Endothelial cell (in vitro differentiated cells): ENCODE data around the gene SLC38A8. TPM values are rescaled to one million over a fixed set of nuclear protein-coding genes. Genes with fewer than 3 reads are reported as not detected.

ENCODE experiments used
- DNase-seq: peaks from one replicate; pipeline ENCODE4 v3.0.0; 2021; ENCODE audit warnings: low spot score
- H3K27ac Mint-ChIP-seq: one replicate; pipeline ENCODE4 v1.8.0; 2021; ENCODE audit warnings: mixed read lengths, inconsistent platforms; ENCODE audit not compliant: unreplicated experiment
- H3K27me3 Mint-ChIP-seq: one replicate; pipeline ENCODE4 v1.8.0; 2021; ENCODE audit warnings: mild to moderate bottlenecking, moderate library complexity, mixed read lengths, inconsistent platforms; ENCODE audit not compliant: unreplicated experiment
- H3K36me3 Mint-ChIP-seq: one replicate; pipeline ENCODE4 v1.8.0; 2021; ENCODE audit warnings: mild to moderate bottlenecking, low read depth, mixed read lengths, inconsistent platforms; ENCODE audit not compliant: unreplicated experiment
- H3K4me1 Mint-ChIP-seq: one replicate; pipeline ENCODE4 v1.8.0; 2021; ENCODE audit warnings: mild to moderate bottlenecking, mixed read lengths, inconsistent platforms; ENCODE audit not compliant: unreplicated experiment
- H3K4me3 Mint-ChIP-seq: one replicate; pipeline ENCODE4 v1.8.0; 2021; ENCODE audit warnings: mild to moderate bottlenecking, mixed read lengths, inconsistent platforms; ENCODE audit not compliant: unreplicated experiment
- H3K9me3 Mint-ChIP-seq: one replicate; pipeline ENCODE4 v1.8.0; 2021; ENCODE audit warnings: mixed read lengths, inconsistent platforms; ENCODE audit not compliant: unreplicated experiment
- CTCF ChIP-seq: fragments of 200-600 bp; sonication (generic); IDR thresholded peaks from one replicate; pipeline ENCODE4 v1.5.0; 2021; ENCODE audit warnings: antibody characterized with exemption; ENCODE audit not compliant: unreplicated experiment
- total RNA-seq: library from RNA; stranded (reverse); fragmentation: NEBNext Ultra II Directional; extraction: Animal tissue kit (Norgen Biotek cat#: 25700); gene quantifications from one replicate; pipeline ENCODE4 v1.2.1, GENCODE V29; 2021; ENCODE audit not compliant: unreplicated experiment

Gene SLC38A8
- total RNA-seq, 1 donor from 2014 or later: not detected

GRCh38 chr16:83971165-83972130 is 71.1 kb downstream of the SLC38A8 start:
- DNase-seq: no peak
- Mint-ChIP-seq H3K4me3 (no peak overlapping the region), H3K27me3 (peaks cover 20% of the 10 kb centered on the region), H3K27ac (no peak overlapping the region), H3K36me3 (peaks cover under 1% of the 10 kb centered on the region), H3K4me1 (peaks cover 3% of the 10 kb centered on the region), H3K9me3 (no peaks in the 10 kb centered on the region)
- no peak for TF ChIP-seq CTCF

- Mint-ChIP-seq H3K36me3 (no peaks in the 10 kb centered on the region), H3K4me3 (no peak overlapping the region), H3K9me3 (no peaks in the 10 kb centered on the region), H3K27ac (no peak overlapping the region), H3K27me3 (peaks cover 22% of the 10 kb centered on the region), H3K4me1 (peaks cover 3% of the 10 kb centered on the region)
- no peak for DNase-seq
- no peak for TF ChIP-seq CTCF
Measured at GRCh38 chr16:83970430-83970815, 72.2 kb downstream of the SLC38A8 start.

DNA sequence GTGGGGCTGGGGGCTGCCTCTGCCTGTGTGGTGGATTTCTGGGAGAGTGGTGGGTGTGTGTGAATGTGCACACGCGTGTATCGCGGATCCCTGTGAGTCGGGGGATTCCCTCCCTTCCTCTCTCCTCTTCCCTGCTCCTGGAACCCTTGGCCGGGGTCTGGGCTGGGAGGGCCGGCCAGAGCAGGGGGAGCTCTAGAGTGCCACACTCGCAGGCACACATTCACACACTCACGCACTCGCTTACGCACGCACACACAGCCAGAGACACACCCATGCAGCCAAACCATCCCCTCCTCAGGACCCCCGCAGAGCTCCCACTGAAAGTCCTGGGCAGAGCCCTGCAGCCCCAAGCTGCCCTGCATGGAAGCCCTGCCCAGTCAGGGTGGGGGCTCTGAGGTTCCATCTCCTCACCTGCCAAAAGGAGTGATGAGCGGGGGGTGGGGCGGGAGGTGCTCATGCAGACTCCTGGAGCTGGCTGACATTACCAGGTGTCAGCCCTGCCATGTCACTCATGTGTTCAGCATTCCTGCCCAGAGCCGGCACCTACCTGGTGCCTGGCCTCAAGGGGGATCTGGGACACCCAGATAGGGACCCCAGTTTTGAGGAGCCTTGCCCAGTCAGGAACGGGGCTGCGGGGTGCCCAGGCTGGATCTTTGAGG is 72.7 kb downstream of the SLC38A8 start:
- Mint-ChIP-seq H3K36me3 (no peaks in the 10 kb centered on the region), H3K27me3 (peaks cover 22% of the 10 kb centered on the region), H3K27ac (no peak overlapping the region), H3K4me1 (peaks cover 3% of the 10 kb centered on the region), H3K9me3 (no peaks in the 10 kb centered on the region), H3K4me3 (no peak overlapping the region)
- TF ChIP-seq CTCF: no peak
- DNase-seq: no peak

DNA sequence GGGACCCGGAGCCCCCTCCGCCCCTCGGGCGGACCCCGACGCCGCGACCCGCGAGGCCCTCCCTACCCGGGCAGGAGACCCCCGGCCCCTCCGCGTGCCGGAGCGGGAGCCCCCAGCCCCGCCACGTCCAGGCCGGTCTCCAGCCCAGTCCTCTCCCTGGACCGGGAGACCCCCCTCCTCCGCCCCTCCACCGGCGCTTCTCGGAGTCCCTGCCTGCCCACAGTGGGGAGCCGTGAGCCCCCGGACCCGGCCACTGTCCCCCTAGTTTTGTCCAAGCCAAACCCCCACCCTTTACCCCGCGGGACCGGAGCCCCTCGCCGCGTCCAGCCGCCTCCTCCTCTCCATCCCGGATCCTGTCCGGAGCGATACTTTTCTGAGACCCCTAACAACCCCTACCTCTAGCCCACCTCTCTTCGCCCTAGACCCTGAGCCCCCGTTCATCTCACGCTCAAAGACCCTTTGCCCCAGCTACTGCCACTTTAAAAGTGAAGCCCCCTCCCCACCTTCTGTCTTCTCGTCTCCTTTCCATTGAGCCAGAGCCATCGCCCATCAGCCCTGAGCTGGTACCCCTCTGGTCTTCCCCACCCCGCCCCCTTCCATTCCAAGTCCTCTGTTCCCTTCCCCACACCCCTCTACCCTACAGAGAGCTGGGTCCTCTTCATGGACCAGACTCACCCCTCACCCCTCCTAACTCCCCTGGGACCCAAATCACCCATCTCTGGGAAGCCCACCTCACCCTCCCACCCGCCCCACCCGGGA is 73.5 kb downstream of the SLC38A8 start:
- H3K36me3 Mint-ChIP-seq: no peaks in the 10 kb centered on the region
- no peak overlapping the region for H3K4me3 Mint-ChIP-seq
- H3K27me3 Mint-ChIP-seq: peaks cover 20% of the 10 kb centered on the region
- no peak for TF ChIP-seq CTCF
- H3K9me3 Mint-ChIP-seq: no peaks in the 10 kb centered on the region
- no peak overlapping the region for H3K27ac Mint-ChIP-seq
- no peak for DNase-seq
- peaks cover 3% of the 10 kb centered on the region for H3K4me1 Mint-ChIP-seq
